H1 (cell line): Measurements from ENCODE around the gene CYSLTR1. TPM values are rescaled to one million over a fixed set of nuclear protein-coding genes. Genes with fewer than 3 reads are reported as not detected.

Source experiments
- ASH2L ChIP-seq: fragments of 200-600, 300-600 bp; sonication (generic); IDR thresholded peaks from one replicate; pipeline ENCODE4 v1.7.1; 2017; ENCODE audit warnings: low read length
- ATF2 ChIP-seq: IDR thresholded peaks from 2 replicates; pipeline ENCODE4 v1.6.1; 2012; ENCODE audit warnings: low read length, inconsistent platforms
- CHD2 ChIP-seq: IDR thresholded peaks from 2 replicates; pipeline ENCODE4 v1.6.1; 2012; ENCODE audit warnings: low read length, improper control_type of control experiment
- FOSL1 ChIP-seq: IDR thresholded peaks from 2 replicates; pipeline ENCODE4 v1.6.1; 2011; ENCODE audit warnings: mild to moderate bottlenecking, low read depth, low read length, moderate library complexity; ENCODE audit not compliant: insufficient read depth
- GTF2F1 ChIP-seq: IDR thresholded peaks from 2 replicates; pipeline ENCODE4 v1.6.1; 2012; ENCODE audit warnings: low read depth, low read length, improper control_type of control experiment, borderline replicate concordance
- POLR2A ChIP-seq, 2 experiments: IDR thresholded peaks; 1 replicate in 1 of 2; 2 replicates in 1 of 2; pipeline ENCODE4 v1.6.1; 2011; ENCODE audit warnings: low read depth in 2 of 2, low read length in 2 of 2, mild to moderate bottlenecking in 2 of 2; ENCODE audit errors: control extremely low read depth in 1 of 2
- SIX5 ChIP-seq: IDR thresholded peaks from 2 replicates; pipeline ENCODE4 v1.6.1; 2011; ENCODE audit warnings: mild to moderate bottlenecking, low read depth, low read length
- ZNF274 ChIP-seq: IDR thresholded peaks from 2 replicates; pipeline ENCODE4 v1.7.0; 2012; ENCODE audit warnings: low read length, borderline replicate concordance; ENCODE audit errors: extremely low read depth
- polyA plus RNA-seq, 7 experiments: library from polyadenylated mRNA; depleted of rRNA in 3 of 7; stranded (reverse) in 5 of 7; unstranded in 2 of 7; fragments of >200 nt in 5 of 7; fragments of 200-250 nt in 2 of 7; gene quantifications; 1 replicate in 5 of 7; 2 replicates in 1 of 7; 4 replicates in 1 of 7; pipeline versions ENCODE4 v1.2.1 to v1.2.3, GENCODE V29; 2011 to 2013; ENCODE audit warnings: missing spikeins in 2 of 7, mixed read lengths in 2 of 7
- total RNA-seq: library from RNA; stranded (reverse); fragmentation: NEBNext Ultra II Directional; extraction: Animal tissue kit (Norgen Biotek cat#: 25700); gene quantifications from 2 replicates; pipeline ENCODE4 v1.2.1, GENCODE V29; 2021

Gene CYSLTR1
- total and polyA plus RNA-seq, 2 of the 8 experiments (the other 6 are each of a cell fraction or from before 2014, with no cell fraction given): 0.09 TPM

DNA sequence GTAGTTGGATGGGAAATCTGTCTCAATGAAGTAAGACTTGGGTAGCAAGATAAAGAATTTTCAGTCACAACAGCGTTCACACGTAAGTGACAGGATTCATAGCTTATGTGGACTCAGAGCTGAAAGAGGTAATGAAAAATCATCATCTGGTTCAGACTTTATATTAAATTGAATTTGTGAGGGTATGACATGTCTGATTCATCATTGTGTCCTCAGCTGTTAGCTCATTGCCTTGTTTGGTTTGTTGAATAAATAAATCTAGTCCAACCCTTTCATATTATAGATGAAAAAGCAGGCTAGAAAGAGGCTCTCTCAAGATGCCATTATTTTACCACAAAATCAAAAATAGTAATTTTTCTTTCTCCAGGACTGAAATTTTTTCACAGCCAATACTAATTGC, 2.7 kb upstream of the CYSLTR1 start (continued):
- no peak for TF ChIP-seq ZNF274
- TF ChIP-seq GTF2F1: no peak
- no peak for TF ChIP-seq CHD2
- TF ChIP-seq SIX5: no peak
- TF ChIP-seq FOSL1: no peak
- TF ChIP-seq POLR2A (IDR thresholded peaks at IDR 0.05; ENCODE audit: control extremely low read depth in 1 of 2, low read depth in 2 of 2, low read length in 2 of 2): no peak
- no peak for TF ChIP-seq ASH2L
- no peak for TF ChIP-seq ATF2
